ENCODE data around the gene ATAD2B.

ATAD2B gene

GRCh38 chr2:23761638-23762037 lies 165.3 kb downstream of the ATAD2B start:
- H3K4me3 ChIP-seq (ENCODE audit: control insufficient read depth, low read depth, low read length) = no peak overlapping the region
- TF ChIP-seq CTCF (conservative IDR thresholded peaks at IDR 0.05; ENCODE audit: control insufficient read depth, insufficient read depth, low read depth, low read length) = no peak
- DNase-seq (ENCODE audit: low read depth) = no peak

- peak; percentile 27 for TF ChIP-seq CTCF (conservative IDR thresholded peaks at IDR 0.05; ENCODE audit: control insufficient read depth, insufficient read depth, low read depth, low read length)
- no peak overlapping the region for H3K4me3 ChIP-seq (ENCODE audit: control insufficient read depth, low read depth, low read length)
- peak; percentile 71 for DNase-seq (ENCODE audit: low read depth)
Observed at GRCh38 chr2:23760736-23761135, 166.2 kb downstream of the ATAD2B start.

- no peak for TF ChIP-seq CTCF (conservative IDR thresholded peaks at IDR 0.05; ENCODE audit: control insufficient read depth, insufficient read depth, low read depth, low read length)
- DNase-seq (ENCODE audit: low read depth) = peak; percentile 91
- H3K4me3 ChIP-seq (ENCODE audit: control insufficient read depth, low read depth, low read length) = no peak overlapping the region
Observed at GRCh38 chr2:23757686-23758433, 169.1 kb downstream of the ATAD2B start.

GRCh38 chr2:23756593-23757292 lies 170.2 kb downstream of the ATAD2B start:
- no peak for TF ChIP-seq CTCF (conservative IDR thresholded peaks at IDR 0.05; ENCODE audit: control insufficient read depth, insufficient read depth, low read depth, low read length)
- no peak overlapping the region for H3K4me3 ChIP-seq (ENCODE audit: control insufficient read depth, low read depth, low read length)
- no peak for DNase-seq (ENCODE audit: low read depth)

GRCh38 chr2:23754970-23755369 lies 172.0 kb downstream of the ATAD2B start:
- TF ChIP-seq CTCF (conservative IDR thresholded peaks at IDR 0.05; ENCODE audit: control insufficient read depth, insufficient read depth, low read depth, low read length) = no peak
- DNase-seq (ENCODE audit: low read depth) = no peak
- no peak overlapping the region for H3K4me3 ChIP-seq (ENCODE audit: control insufficient read depth, low read depth, low read length)

- no peak overlapping the region for H3K4me3 ChIP-seq (ENCODE audit: control insufficient read depth, low read depth, low read length)
- no peak for DNase-seq (ENCODE audit: low read depth)
- TF ChIP-seq CTCF (conservative IDR thresholded peaks at IDR 0.05; ENCODE audit: control insufficient read depth, insufficient read depth, low read depth, low read length) = no peak
Observed at GRCh38 chr2:23753291-23754010, 173.5 kb downstream of the ATAD2B start.

All from fibroblast of mammary gland (primary cell).